ENCODE data around the gene SEMA3G. TPM values are rescaled to one million over a fixed set of nuclear protein-coding genes. Genes with fewer than 3 reads are reported as not detected.

Gene SEMA3G
- total and polyA plus RNA-seq, 2 donors from 2014 or later = 25.7 to 28.2 TPM

GRCh38 chr3:52468336-52468735 lies 23.4 kb upstream of the SEMA3G start:
- peaks cover 0 to 2% (median 0%) of the 10 kb centered on the region in 3 donors for H3K4me1 ChIP-seq (ENCODE audit: control insufficient read depth in 2 of 3, insufficient read depth in 2 of 3, low read depth in 1 of 3, low read length in 3 of 3)
- no peak overlapping the region for H3K27ac ChIP-seq (ENCODE audit: low read depth in 2 of 2, low read length in 2 of 2)

DNA sequence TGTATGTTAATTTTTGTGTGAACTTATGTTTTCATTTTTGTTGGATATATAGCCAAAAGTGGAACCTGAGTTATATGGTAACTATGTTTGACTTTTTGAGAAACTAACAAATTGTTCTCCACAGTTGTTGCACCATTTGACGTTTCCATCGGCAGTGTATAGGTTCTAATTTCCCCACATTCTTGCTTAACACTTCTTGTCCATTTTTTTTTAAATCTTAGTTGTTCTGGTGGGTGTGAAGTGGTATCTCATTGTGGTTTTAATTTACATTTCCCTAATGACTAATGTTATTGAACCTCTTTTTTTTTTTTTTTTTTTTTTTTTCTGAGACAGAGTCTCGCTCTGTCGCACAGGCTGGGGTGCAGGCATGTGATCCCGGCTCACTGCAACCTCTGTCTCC lies 18.5 kb upstream of the SEMA3G start:
- H3K27ac ChIP-seq (ENCODE audit: low read depth in 2 of 2, low read length in 2 of 2) = no peak overlapping the region
- no peaks in the 10 kb centered on the region for H3K27me3 ChIP-seq (ENCODE audit: control insufficient read depth, insufficient read depth, low read length)
- H3K9ac ChIP-seq (ENCODE audit: low read length in 3 of 3) = no peak overlapping the region
- H3K9me3 ChIP-seq (ENCODE audit: control insufficient read depth in 2 of 3, insufficient read depth in 1 of 3, low read length in 3 of 3) = no peaks in the 10 kb centered on the region
- peaks cover 9 to 27% (median 14%) of the 10 kb centered on the region in 3 donors for H3K36me3 ChIP-seq (ENCODE audit: control insufficient read depth in 2 of 3, insufficient read depth in 3 of 3, low read length in 3 of 3)
- H3K4me1 ChIP-seq (ENCODE audit: control insufficient read depth in 2 of 3, insufficient read depth in 2 of 3, low read depth in 1 of 3, low read length in 3 of 3) = no peaks in the 10 kb centered on the region
- no peak for TF ChIP-seq CTCF (IDR thresholded peaks at IDR 0.05; ENCODE audit: borderline replicate concordance, extremely low read depth, insufficient read depth)
- intact Hi-C loops (cut with DNase I) = no loop called here
- FAIRE-seq (no peak), DNase-seq (no peak)
- H3K4me3 ChIP-seq (ENCODE audit: low read length in 3 of 3) = no peak overlapping the region

More at GRCh38 chr3:52468336-52468735, 23.4 kb upstream of the SEMA3G start:
- TF ChIP-seq CTCF (IDR thresholded peaks at IDR 0.05; ENCODE audit: borderline replicate concordance, extremely low read depth, insufficient read depth) = no peak
- DNase-seq = peak in 1 of 5 donors; percentile 50
- H3K36me3 ChIP-seq (ENCODE audit: control insufficient read depth in 2 of 3, insufficient read depth in 3 of 3, low read length in 3 of 3) = peaks cover 0 to 19% (median 18%) of the 10 kb centered on the region in 3 donors
- H3K4me3 ChIP-seq (ENCODE audit: low read length in 3 of 3) = no peak overlapping the region
- H3K27me3 ChIP-seq (ENCODE audit: control insufficient read depth, insufficient read depth, low read length) = no peaks in the 10 kb centered on the region
- FAIRE-seq = no peak
- intact Hi-C loops (cut with DNase I) = no loop called here
- H3K9me3 ChIP-seq (ENCODE audit: control insufficient read depth in 2 of 3, insufficient read depth in 1 of 3, low read length in 3 of 3) = no peaks in the 10 kb centered on the region
- H3K9ac ChIP-seq (ENCODE audit: low read length in 3 of 3) = no peak overlapping the region

- Histone ChIP-seq H3K4me1 (ENCODE audit: control insufficient read depth in 2 of 3, insufficient read depth in 2 of 3, low read depth in 1 of 3, low read length in 3 of 3) (peaks cover 0 to 4% (median 2%) of the 10 kb centered on the region in 3 donors), H3K4me3 (ENCODE audit: low read length in 3 of 3) (no peak overlapping the region), H3K27ac (ENCODE audit: low read depth in 2 of 2, low read length in 2 of 2) (no peak overlapping the region), H3K9me3 (ENCODE audit: control insufficient read depth in 2 of 3, insufficient read depth in 1 of 3, low read length in 3 of 3) (no peaks in the 10 kb centered on the region), H3K27me3 (ENCODE audit: control insufficient read depth, insufficient read depth, low read length) (no peaks in the 10 kb centered on the region), H3K36me3 (ENCODE audit: control insufficient read depth in 2 of 3, insufficient read depth in 3 of 3, low read length in 3 of 3) (peaks cover 14 to 29% (median 14%) of the 10 kb centered on the region in 3 donors), H3K9ac (ENCODE audit: low read length in 3 of 3) (no peak overlapping the region)
- DNase-seq = peak in 1 of 5 donors; percentile 37
- intact Hi-C loops (cut with DNase I) = no loop called here
- no peak for TF ChIP-seq CTCF (IDR thresholded peaks at IDR 0.05; ENCODE audit: borderline replicate concordance, extremely low read depth, insufficient read depth)
- FAIRE-seq = no peak
Observed at GRCh38 chr3:52461874-52462273, 17.0 kb upstream of the SEMA3G start.

Data from kidney (tissue), 14 donors.